ENCODE results near the gene MEN1.

MEN1 gene

DNA sequence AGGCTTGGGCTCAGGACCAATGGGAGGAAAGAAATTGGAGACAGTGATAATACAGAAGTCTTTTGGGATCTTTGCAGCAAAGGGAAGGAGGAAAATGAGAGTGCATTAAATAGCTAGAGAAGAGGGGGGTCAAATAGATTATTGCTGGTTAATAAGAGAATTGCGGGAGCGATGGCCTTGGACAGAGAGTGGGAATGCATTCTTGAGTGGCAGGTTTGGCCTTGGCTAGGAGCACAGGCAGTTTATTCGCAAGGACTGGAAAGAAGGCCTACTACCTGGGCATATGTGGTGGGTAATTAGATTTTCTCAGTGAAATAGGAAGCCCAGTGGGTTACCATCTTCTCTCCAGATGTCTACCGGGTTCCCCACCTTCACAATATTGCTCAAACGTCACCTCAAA lies 3.5 kb upstream of the MEN1 start (continued):
- TF ChIP-seq, protein P1, sequence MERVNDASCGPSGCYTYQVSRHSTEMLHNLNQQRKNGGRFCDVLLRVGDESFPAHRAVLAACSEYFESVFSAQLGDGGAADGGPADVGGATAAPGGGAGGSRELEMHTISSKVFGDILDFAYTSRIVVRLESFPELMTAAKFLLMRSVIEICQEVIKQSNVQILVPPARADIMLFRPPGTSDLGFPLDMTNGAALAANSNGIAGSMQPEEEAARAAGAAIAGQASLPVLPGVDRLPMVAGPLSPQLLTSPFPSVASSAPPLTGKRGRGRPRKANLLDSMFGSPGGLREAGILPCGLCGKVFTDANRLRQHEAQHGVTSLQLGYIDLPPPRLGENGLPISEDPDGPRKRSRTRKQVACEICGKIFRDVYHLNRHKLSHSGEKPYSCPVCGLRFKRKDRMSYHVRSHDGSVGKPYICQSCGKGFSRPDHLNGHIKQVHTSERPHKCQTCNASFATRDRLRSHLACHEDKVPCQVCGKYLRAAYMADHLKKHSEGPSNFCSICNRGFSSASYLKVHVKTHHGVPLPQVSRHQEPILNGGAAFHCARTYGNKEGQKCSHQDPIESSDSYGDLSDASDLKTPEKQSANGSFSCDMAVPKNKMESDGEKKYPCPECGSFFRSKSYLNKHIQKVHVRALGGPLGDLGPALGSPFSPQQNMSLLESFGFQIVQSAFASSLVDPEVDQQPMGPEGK (tag by site-specific recombination; IDR thresholded peaks at IDR 0.05): no peak
- TF ChIP-seq ZFP41 (tag by site-specific recombination; IDR thresholded peaks at IDR 0.05; ENCODE audit: borderline replicate concordance) (no peak), ZNF146 (tag by site-specific recombination; IDR thresholded peaks at IDR 0.05) (no peak), SP3 (tag by site-specific recombination; IDR thresholded peaks at IDR 0.05) (no peak), RBAK (tag by site-specific recombination; IDR thresholded peaks at IDR 0.05) (no peak), ZNF114 (tag by site-specific recombination; IDR thresholded peaks at IDR 0.05) (no peak), ZNF626 (tag by site-specific recombination; IDR thresholded peaks at IDR 0.05) (no peak), ZNF791 (tag by site-specific recombination; IDR thresholded peaks at IDR 0.05) (no peak), ZNF121 (tag by site-specific recombination; IDR thresholded peaks at IDR 0.05) (no peak), GLIS1 (tag by site-specific recombination; IDR thresholded peaks at IDR 0.05) (no peak), ZNF514 (tag by site-specific recombination; IDR thresholded peaks at IDR 0.05) (no peak)
- TF ChIP-seq, protein P2, sequence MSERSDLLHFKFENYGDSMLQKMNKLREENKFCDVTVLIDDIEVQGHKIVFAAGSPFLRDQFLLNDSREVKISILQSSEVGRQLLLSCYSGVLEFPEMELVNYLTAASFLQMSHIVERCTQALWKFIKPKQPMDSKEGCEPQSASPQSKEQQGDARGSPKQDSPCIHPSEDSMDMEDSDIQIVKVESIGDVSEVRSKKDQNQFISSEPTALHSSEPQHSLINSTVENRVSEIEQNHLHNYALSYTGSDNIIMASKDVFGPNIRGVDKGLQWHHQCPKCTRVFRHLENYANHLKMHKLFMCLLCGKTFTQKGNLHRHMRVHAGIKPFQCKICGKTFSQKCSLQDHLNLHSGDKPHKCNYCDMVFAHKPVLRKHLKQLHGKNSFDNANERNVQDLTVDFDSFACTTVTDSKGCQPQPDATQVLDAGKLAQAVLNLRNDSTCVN (tag by site-specific recombination; optimal IDR thresholded peaks at IDR 0.05): no peak

DNA sequence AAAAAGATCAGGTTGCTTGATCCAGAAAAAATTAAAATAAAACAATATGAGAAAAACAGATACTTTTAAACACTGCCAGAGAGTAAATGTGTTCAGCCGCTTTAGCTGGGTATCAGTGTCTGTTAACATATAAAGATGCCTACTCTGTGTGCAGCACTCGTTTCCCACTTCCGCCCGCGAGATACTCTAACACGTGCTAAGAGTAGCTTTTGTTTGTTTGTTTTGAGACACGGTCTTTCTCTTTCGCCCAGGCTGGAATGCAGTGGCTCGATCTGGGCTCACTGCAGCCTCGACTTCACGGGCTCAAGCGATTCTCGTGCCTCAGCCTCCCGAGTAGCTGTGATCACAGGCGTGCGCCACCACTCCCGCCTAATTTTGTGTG lies 531 bp upstream of the MEN1 start:
- Histone ChIP-seq H3K4me3 (ENCODE audit: low read depth, low read length) (peak overlapping the region; percentile 21), H3K27ac (ENCODE audit: extremely low read depth, low read depth, low read length) (no peak overlapping the region), H3K36me3 (ENCODE audit: control insufficient read depth in 2 of 2, insufficient read depth in 1 of 2, low read length in 2 of 2) (peaks cover 0 to 30% of the 10 kb centered on the region in 2 experiments; a peak in 2 of 3 replicates), H3K4me1 (ENCODE audit: control insufficient read depth, insufficient read depth, low read length) (no peaks in the 10 kb centered on the region), H3K9me3 (ENCODE audit: control insufficient read depth, insufficient read depth, low read depth, low read length) (no peaks in the 10 kb centered on the region)
- POLR2A ChIA-PET: interaction anchor here (0.8 to 1.8 kb wide), 4 partner anchors 11 to 67 kb away, joined by 3 to 7 read pairs (median 4); partner anchors contain the start of genes EHD1 and SF1
- CTCF ChIA-PET: interaction anchor here (0.5 to 1.0 kb wide), 5 partner anchors 10 to 493 kb away, joined by 3 to 4 read pairs (median 3); partner anchors contain the start of gene TRMT112
- peak; percentile 84 for TF ChIP-seq ZBTB17 (tag by site-specific recombination; IDR thresholded peaks at IDR 0.05)
- peak; percentile 34 for TF ChIP-seq SETDB1 (IDR thresholded peaks at IDR 0.05; ENCODE audit: insufficient read length, low read length)
- TF ChIP-seq ZNF391 (tag by site-specific recombination; IDR thresholded peaks at IDR 0.05; ENCODE audit: borderline replicate concordance, low read depth): no peak
- TF ChIP-seq, protein P3, sequence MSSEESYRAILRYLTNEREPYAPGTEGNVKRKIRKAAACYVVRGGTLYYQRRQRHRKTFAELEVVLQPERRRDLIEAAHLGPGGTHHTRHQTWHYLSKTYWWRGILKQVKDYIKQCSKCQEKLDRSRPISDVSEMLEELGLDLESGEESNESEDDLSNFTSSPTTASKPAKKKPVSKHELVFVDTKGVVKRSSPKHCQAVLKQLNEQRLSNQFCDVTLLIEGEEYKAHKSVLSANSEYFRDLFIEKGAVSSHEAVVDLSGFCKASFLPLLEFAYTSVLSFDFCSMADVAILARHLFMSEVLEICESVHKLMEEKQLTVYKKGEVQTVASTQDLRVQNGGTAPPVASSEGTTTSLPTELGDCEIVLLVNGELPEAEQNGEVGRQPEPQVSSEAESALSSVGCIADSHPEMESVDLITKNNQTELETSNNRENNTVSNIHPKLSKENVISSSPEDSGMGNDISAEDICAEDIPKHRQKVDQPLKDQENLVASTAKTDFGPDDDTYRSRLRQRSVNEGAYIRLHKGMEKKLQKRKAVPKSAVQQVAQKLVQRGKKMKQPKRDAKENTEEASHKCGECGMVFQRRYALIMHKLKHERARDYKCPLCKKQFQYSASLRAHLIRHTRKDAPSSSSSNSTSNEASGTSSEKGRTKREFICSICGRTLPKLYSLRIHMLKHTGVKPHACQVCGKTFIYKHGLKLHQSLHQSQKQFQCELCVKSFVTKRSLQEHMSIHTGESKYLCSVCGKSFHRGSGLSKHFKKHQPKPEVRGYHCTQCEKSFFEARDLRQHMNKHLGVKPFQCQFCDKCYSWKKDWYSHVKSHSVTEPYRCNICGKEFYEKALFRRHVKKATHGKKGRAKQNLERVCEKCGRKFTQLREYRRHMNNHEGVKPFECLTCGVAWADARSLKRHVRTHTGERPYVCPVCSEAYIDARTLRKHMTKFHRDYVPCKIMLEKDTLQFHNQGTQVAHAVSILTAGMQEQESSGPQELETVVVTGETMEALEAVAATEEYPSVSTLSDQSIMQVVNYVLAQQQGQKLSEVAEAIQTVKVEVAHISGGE (tag by site-specific recombination; conservative IDR thresholded peaks at IDR 0.05; ENCODE audit: low read depth): peak; percentile 72
- TF ChIP-seq ZNF394 (tag by site-specific recombination; IDR thresholded peaks at IDR 0.05; ENCODE audit: borderline replicate concordance): peak; percentile 85
- peak; percentile 98 for TF ChIP-seq ZNF335 (tag by site-specific recombination; conservative IDR thresholded peaks at IDR 0.05)

Measured in HEK293 (cell line).